Measurements from ENCODE around the gene TSPAN11.
"Not testable (repeated sequence)": the region's sequence is repeated elsewhere in the genome, so short reads cannot be mapped to it uniquely, and the experiment has no call there.

The TSPAN11 gene

GRCh38 chr12:31021181-31021580 is 94.6 kb downstream of the TSPAN11 start:
- Histone ChIP-seq H3K9me3 (replicated peaks in 1 of 11) (0 out of 22 replicates have a peak, but pooled peaks cover 0 to 5% (median 0%) of the 10 kb centered on the region in 11 experiments), H4K20me1 (no peaks in the 10 kb centered on the region), H3K9ac (no peak overlapping the region), H3K36me3 (no peaks in the 10 kb centered on the region), H3K4me3 (no peak overlapping the region), H3K4me1 (peaks cover 0 to 23% (median 12%) of the 10 kb centered on the region in 10 experiments; a peak in 14 of 20 replicates), H3K27me3 (no peaks in the 10 kb centered on the region), H3K27ac (no peak overlapping the region), H3K4me2 (no peak overlapping the region)
- TF ChIP-seq Cebpa-rat (IDR thresholded peaks at IDR 0.05): no peak

DNA sequence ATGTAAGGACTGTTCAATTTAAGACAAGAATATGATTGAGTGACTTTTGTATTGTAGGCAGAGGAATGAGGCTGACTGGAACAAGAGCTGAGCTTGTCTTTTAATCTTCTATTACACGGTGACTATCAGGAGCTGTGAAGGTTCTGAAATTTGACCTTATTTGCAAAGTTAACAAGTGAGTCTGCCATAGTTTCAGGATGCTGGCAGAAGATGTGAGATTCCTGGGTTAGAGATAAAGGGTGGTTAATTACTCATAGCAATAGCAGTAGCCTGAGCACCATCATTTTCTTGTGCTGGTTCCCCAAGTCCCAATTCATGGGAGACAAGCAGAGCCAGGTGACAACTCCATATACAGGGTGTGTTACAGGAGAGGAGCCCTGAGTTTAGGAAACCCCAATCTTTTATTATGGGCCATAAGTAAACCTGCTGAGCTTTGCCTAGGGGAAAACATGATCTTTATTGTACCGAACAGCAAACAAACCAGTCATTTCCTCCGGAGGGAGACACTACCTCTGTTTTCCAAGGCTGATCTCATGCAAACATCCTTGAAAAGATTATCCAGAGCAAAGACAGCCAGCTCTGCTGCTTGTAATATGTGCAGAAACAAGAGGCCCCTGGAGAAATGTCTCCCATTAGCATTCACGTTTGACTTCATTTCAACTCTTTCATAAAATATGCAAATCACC is 95.4 kb downstream of the TSPAN11 start:
- no peak for TF ChIP-seq Cebpa-rat (IDR thresholded peaks at IDR 0.05)
- Histone ChIP-seq H3K27me3 (no peaks in the 10 kb centered on the region), H3K9me3 (replicated peaks in 1 of 11) (0 out of 22 replicates have a peak, but pooled peaks cover 0 to 5% (median 0%) of the 10 kb centered on the region in 11 experiments), H4K20me1 (no peaks in the 10 kb centered on the region), H3K9ac (no peak overlapping the region), H3K4me1 (peaks cover 0 to 23% (median 12%) of the 10 kb centered on the region in 10 experiments; a peak in 14 of 20 replicates), H3K27ac (no peak overlapping the region), H3K4me2 (no peak overlapping the region), H3K36me3 (no peaks in the 10 kb centered on the region), H3K4me3 (no peak overlapping the region)

DNA sequence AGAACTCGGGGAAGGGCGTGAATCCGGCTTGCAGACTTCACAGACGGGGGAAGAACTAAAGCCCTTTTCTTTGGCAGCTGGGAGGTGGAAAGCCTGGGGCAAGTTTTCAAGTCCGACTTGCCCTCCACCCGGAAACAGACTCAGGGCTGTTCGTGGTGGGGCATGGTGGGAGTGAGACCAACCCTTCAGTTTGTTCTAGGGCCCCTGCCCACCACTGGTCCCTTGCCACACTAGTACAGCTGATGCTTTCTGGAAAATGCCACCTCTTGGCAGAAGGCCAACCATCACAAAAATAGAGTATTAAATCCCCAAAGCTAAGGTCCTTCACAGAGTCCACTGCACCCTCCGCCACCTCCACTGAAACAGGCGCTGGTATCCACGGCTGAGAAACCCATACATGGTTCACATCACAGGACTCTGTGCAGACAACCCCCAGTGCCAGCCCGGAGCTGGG is 96.8 kb downstream of the TSPAN11 start:
- H3K36me3 ChIP-seq: no peaks in the 10 kb centered on the region
- no peak overlapping the region for H3K27ac ChIP-seq
- H4K20me1 ChIP-seq: no peaks in the 10 kb centered on the region
- no peak overlapping the region for H3K4me2 ChIP-seq
- H3K4me3 ChIP-seq: no peak overlapping the region
- H3K9ac ChIP-seq: no peak overlapping the region
- no peak for TF ChIP-seq Cebpa-rat (IDR thresholded peaks at IDR 0.05)
- 0 out of 22 replicates have a peak, but pooled peaks cover 0 to 5% (median 0%) of the 10 kb centered on the region in 11 experiments for H3K9me3 ChIP-seq (replicated peaks in 1 of 11)
- no peaks in the 10 kb centered on the region for H3K27me3 ChIP-seq
- peaks cover 0 to 19% (median 9%) of the 10 kb centered on the region in 10 experiments; a peak in 14 of 20 replicates for H3K4me1 ChIP-seq

DNA sequence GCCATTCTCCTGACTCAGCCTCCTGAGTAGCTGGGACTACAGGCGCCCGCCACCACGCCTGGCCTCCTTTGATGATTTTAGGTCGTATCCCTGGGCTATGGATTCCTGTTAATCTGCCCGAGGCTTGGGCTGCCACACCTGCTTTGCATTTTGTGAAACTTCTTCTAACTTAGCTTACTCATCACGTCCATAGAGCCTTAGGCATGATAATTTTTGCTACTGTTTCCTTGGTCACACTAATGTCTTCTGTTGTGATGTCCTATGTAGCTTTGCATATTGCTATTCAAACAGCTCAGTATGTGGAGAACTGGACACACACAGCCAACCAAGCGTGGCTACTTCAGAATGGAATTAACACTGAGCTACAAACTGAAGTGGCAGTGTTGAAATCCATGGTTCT is 99.7 kb downstream of the TSPAN11 start:
- Histone ChIP-seq H4K20me1 (no peaks in the 10 kb centered on the region), H3K36me3 (no peaks in the 10 kb centered on the region), H3K27ac (no peak overlapping the region), H3K4me1 (peaks cover 0 to 4% (median 0%) of the 10 kb centered on the region in 10 experiments; a peak in 1 of 20 replicates), H3K9me3 (replicated peaks in 1 of 11) (no peaks in the 10 kb centered on the region), H3K4me3 (no peak overlapping the region), H3K4me2 (no peak overlapping the region), H3K9ac (no peak overlapping the region), H3K27me3 (no peaks in the 10 kb centered on the region)
- TF ChIP-seq Cebpa-rat (IDR thresholded peaks at IDR 0.05): no peak

- H3K4me1 ChIP-seq; H3K4me2 ChIP-seq; H3K9ac ChIP-seq; H3K9me3 ChIP-seq (replicated peaks in 1 of 11); H3K27me3 ChIP-seq; H3K27ac ChIP-seq; H3K36me3 ChIP-seq; H4K20me1 ChIP-seq; H3K4me3 ChIP-seq: not testable (repeated sequence)
Measured at GRCh38 chr12:31027006-31027405, 100.5 kb downstream of the TSPAN11 start.

- Histone ChIP-seq H3K4me1 (peaks cover 0 to 4% (median 0%) of the 10 kb centered on the region in 10 experiments; a peak in 2 of 20 replicates), H3K9ac (no peak overlapping the region), H3K27me3 (no peaks in the 10 kb centered on the region), H3K27ac (no peak overlapping the region), H3K9me3 (replicated peaks in 1 of 11) (no peaks in the 10 kb centered on the region), H3K36me3 (no peaks in the 10 kb centered on the region), H3K4me2 (0 out of 22 replicates have a peak overlapping the region, but pooled peaks of 1 of the 11 experiments have one; percentile 1), H3K4me3 (no peak overlapping the region), H4K20me1 (no peaks in the 10 kb centered on the region)
- TF ChIP-seq Cebpa-rat (IDR thresholded peaks at IDR 0.05): no peak
Measured at GRCh38 chr12:31029468-31029867, 102.9 kb downstream of the TSPAN11 start.

- H3K9me3 ChIP-seq (replicated peaks in 1 of 11): no peaks in the 10 kb centered on the region
- H3K9ac ChIP-seq: no peak overlapping the region
- no peaks in the 10 kb centered on the region for H4K20me1 ChIP-seq
- peaks cover 0 to 4% (median 0%) of the 10 kb centered on the region in 10 experiments; a peak in 2 of 20 replicates for H3K4me1 ChIP-seq
- H3K4me2 ChIP-seq: 0 out of 22 replicates have a peak overlapping the region, but pooled peaks of 1 of the 11 experiments have one; percentile 1
- no peak overlapping the region for H3K27ac ChIP-seq
- no peaks in the 10 kb centered on the region for H3K27me3 ChIP-seq
- no peak for TF ChIP-seq Cebpa-rat (IDR thresholded peaks at IDR 0.05)
- no peak overlapping the region for H3K4me3 ChIP-seq
- no peaks in the 10 kb centered on the region for H3K36me3 ChIP-seq
Measured at GRCh38 chr12:31029916-31030562, 103.5 kb downstream of the TSPAN11 start.

DNA sequence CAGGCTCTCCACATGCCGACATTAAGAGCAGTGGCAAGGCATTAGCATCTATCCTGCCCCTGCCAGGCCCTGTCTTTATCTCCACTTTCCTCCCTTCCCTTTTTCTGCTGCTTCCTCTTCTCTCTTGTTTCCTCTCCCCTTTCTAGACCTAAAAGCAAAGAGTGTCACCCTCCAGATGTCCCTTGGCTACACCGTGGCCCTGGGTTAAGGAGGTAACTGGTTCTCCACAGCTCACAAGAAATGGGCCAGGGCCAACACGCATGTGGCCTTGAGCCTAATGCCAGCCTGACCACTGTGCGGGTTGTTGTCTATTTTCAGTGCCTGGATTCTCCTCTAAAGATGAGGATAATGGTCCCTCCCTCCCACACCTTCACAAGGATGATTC is 105.4 kb downstream of the TSPAN11 start:
- H3K27ac ChIP-seq: no peak overlapping the region
- H4K20me1 ChIP-seq: no peaks in the 10 kb centered on the region
- no peak overlapping the region for H3K4me3 ChIP-seq
- no peaks in the 10 kb centered on the region for H3K9me3 ChIP-seq (replicated peaks in 1 of 11)
- H3K9ac ChIP-seq: no peak overlapping the region
- H3K36me3 ChIP-seq: no peaks in the 10 kb centered on the region
- TF ChIP-seq Cebpa-rat (IDR thresholded peaks at IDR 0.05): no peak
- peaks cover 0 to 8% (median 5%) of the 10 kb centered on the region in 10 experiments; a peak in 8 of 20 replicates for H3K4me1 ChIP-seq
- H3K27me3 ChIP-seq: no peaks in the 10 kb centered on the region
- H3K4me2 ChIP-seq: peak overlapping the region in 1 of 11 experiments; percentile 10; a peak in 1 of 22 replicates

DNA sequence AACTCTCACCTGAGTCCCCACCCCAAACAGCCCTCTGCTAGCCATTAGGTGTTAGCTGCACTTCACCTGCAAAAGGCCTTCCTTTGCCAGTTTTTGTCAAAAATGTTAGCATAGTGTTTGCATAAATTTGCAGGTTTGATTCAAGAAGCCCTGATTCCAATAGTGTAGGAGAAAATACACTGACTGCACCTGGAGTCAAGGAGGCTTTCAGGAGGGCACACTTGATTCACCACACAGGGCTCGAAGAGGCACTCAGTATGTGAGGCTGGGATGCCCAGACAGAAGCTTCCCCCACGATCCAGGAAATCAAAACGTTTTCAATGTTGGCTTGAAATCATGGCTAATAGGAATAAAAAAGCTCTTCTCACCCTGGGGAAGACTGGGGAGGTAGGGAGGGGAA is 106.6 kb downstream of the TSPAN11 start:
- Histone ChIP-seq H4K20me1 (no peaks in the 10 kb centered on the region), H3K27me3 (no peaks in the 10 kb centered on the region), H3K4me2 (no peak overlapping the region), H3K9ac (no peak overlapping the region), H3K36me3 (no peaks in the 10 kb centered on the region), H3K4me1 (peaks cover 0 to 8% (median 5%) of the 10 kb centered on the region in 10 experiments; a peak in 8 of 20 replicates), H3K9me3 (replicated peaks in 1 of 11) (no peaks in the 10 kb centered on the region), H3K27ac (no peak overlapping the region), H3K4me3 (no peak overlapping the region)
- TF ChIP-seq Cebpa-rat (IDR thresholded peaks at IDR 0.05): no peak
